Psoas muscle (tissue), 8 donors: ENCODE measurements around the gene HSF5. TPM values are rescaled to one million over a fixed set of nuclear protein-coding genes. Genes with fewer than 3 reads are reported as not detected.
A peak's percentile ranks its signal among the peaks of the same experiment; 100 is the strongest.

Experiments
- ATAC-seq, 4 donors: fragments of 200-7000 bp; cut with Tn5 transposase; one replicate each; pipeline ENCODE4 v1.9.1; 2020; ENCODE audit warnings: moderate library complexity in 3 of 4, mild to moderate bottlenecking in 2 of 4
- DNase-seq, 2 donors: peaks; one replicate each; pipeline ENCODE4 v3.0.0-alpha.2; 2020
- H3K27ac ChIP-seq: fragments of 200-600 bp; one replicate; pipeline ENCODE4 v1.8.0; 2022
- H3K27me3 ChIP-seq, 3 donors: fragments of 200-600 bp in 1 of 3; one replicate each; pipeline versions ENCODE4 v1.6.1 to v1.8.0; 2013 to 2022; ENCODE audit warnings: low read length in 2 of 3, mild to moderate bottlenecking in 2 of 3, moderate library complexity in 1 of 3; ENCODE audit not compliant: insufficient read depth in 3 of 3
- H3K36me3 ChIP-seq, 2 donors: fragments of 200-600 bp in 1 of 2; one replicate each; pipeline versions ENCODE4 v1.6.1 to v1.8.0; 2013 to 2022; ENCODE audit warnings: low read depth in 1 of 2, mild to moderate bottlenecking in 1 of 2, moderate library complexity in 1 of 2; ENCODE audit not compliant: insufficient read depth in 1 of 2
- H3K4me1 ChIP-seq: fragments of 200-600 bp; one replicate; pipeline ENCODE4 v1.8.0; 2022
- H3K4me3 ChIP-seq: fragments of 200-600 bp; one replicate; pipeline ENCODE4 v1.8.0; 2022; ENCODE audit warnings: mild to moderate bottlenecking
- H3K9me3 ChIP-seq: fragments of 200-600 bp; one replicate; pipeline ENCODE4 v1.8.0; 2022
- WGBS, 3 donors: extraction: QIAGEN DNeasy Blood & Tissue Kit; methylation state at CpG; one replicate each; pipeline versions ENCODE4 v1.1.6 to v1.1.7; 2013; 5-methylcytosine and 5-hydroxymethylcytosine counted together
- intact Hi-C, 2 donors: fragments of 100-400 bp; cut with DNase I; formaldehyde crosslinking; loops; one replicate each; pipeline versions ENCODE4 v1.11.0 to v1.14.2; 2022
- polyA plus RNA-seq, 3 donors: library from polyadenylated mRNA; stranded (reverse); fragments of 200-250 nt; gene quantifications; one replicate each; pipeline ENCODE4 v1.2.3, GENCODE V29; 2013
- total RNA-seq, 4 donors: library from RNA; stranded (reverse); fragmentation: NEBNext Ultra II Directional in 2 of 4; extraction: Animal tissue kit (Norgen Biotek cat#: 25700) in 2 of 4; gene quantifications; one replicate each; pipeline versions ENCODE4 v1.2.1 to v1.2.4, GENCODE V29; 2021 to 2023
- TF ChIP-seq, protein P1 (sequence below): fragments of 200-600 bp; IDR thresholded peaks from one replicate; pipeline ENCODE4 v1.8.0; 2022; ENCODE audit warnings: antibody characterized with exemption
- donor health status: healthy with polysubstance abuse.
- donor health status: DM: no; HTN: no; CAD: no; lungs with moderate emphysema.
- donor health status: Bipolar disorder and iron deficiency.
- donor health status: healthy.
- donor health status: DM: yes; HTN: yes; CAD: no.
- donor health status: DM: no; HTN: no; CAD: no.
- donor health status: DM: no; HTN: no; CAD: no.
- donor health status: DM: yes; HTN: yes; CAD: no.

The HSF5 gene
- total and polyA plus RNA-seq, 7 donors: not detected

- peaks cover 6% of the 10 kb centered on the region for H3K4me1 ChIP-seq
Measured at GRCh38 chr17:58531661-58532554, 43.7 kb upstream of the HSF5 start.

GRCh38 chr17:58531122-58531521, 42.9 kb upstream of the HSF5 start:
- intact Hi-C loops: no loop called here
- Histone ChIP-seq H3K27me3 (no peaks in the 10 kb centered on the region), H3K27ac (peak overlapping the region; percentile 16), H3K9me3 (no peaks in the 10 kb centered on the region), H3K36me3 (no peaks in the 10 kb centered on the region), H3K4me3 (peak overlapping the region; percentile 73), H3K4me1 (peaks cover 6% of the 10 kb centered on the region)
- DNase-seq (no peak), ATAC-seq (no peak)
- TF ChIP-seq, protein P1, sequence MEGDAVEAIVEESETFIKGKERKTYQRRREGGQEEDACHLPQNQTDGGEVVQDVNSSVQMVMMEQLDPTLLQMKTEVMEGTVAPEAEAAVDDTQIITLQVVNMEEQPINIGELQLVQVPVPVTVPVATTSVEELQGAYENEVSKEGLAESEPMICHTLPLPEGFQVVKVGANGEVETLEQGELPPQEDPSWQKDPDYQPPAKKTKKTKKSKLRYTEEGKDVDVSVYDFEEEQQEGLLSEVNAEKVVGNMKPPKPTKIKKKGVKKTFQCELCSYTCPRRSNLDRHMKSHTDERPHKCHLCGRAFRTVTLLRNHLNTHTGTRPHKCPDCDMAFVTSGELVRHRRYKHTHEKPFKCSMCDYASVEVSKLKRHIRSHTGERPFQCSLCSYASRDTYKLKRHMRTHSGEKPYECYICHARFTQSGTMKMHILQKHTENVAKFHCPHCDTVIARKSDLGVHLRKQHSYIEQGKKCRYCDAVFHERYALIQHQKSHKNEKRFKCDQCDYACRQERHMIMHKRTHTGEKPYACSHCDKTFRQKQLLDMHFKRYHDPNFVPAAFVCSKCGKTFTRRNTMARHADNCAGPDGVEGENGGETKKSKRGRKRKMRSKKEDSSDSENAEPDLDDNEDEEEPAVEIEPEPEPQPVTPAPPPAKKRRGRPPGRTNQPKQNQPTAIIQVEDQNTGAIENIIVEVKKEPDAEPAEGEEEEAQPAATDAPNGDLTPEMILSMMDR: no peak
- WGBS, 3 donors: 50 to 67% (median 53%) methylated on average over 2 to 3 of the region's 3 CpGs

More at GRCh38 chr17:58531661-58532554, 43.7 kb upstream of the HSF5 start:
- 2 to 3% (median 2%) methylated on average over 56 to 82 of the region's 82 CpGs for WGBS, 3 donors
- TF ChIP-seq, protein P1: no peak
- Histone ChIP-seq H3K36me3 (no peaks in the 10 kb centered on the region), H3K27ac (peak overlapping the region; percentile 16), H3K9me3 (no peaks in the 10 kb centered on the region), H3K27me3 (no peaks in the 10 kb centered on the region), H3K4me3 (peak overlapping the region; percentile 73)
- ATAC-seq (peak; percentile 75 to 95 (median 84)), DNase-seq (peak; percentile 63 to 74)
- intact Hi-C loops: no loop called here

DNA sequence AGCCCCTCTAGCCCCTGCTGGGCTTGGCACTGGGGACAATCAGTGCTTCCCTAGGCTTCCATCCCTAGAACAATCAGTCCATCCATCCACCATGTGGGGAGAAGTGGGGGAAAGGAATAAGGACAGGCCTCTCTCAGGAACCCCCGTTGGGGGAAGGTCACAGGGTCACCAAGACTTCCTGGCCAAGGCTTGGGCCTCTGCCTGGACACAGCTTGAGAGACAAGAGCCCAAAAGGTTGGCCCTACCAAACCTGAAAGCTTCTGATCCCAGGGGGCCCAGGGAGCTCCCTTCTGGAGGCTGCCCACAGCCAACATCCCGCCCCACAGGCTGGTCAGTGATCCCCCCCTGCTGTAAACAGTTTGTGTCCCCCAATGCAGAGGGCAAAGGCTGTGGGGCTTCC, 42.4 kb upstream of the HSF5 start:
- no peak for DNase-seq
- no peak overlapping the region for H3K27ac ChIP-seq
- intact Hi-C loops: no loop called here
- WGBS, 3 donors: 63 to 75% (median 67%) methylated on average over 2 of the region's 2 CpGs
- no peak for ATAC-seq
- H3K9me3 ChIP-seq: no peaks in the 10 kb centered on the region
- no peaks in the 10 kb centered on the region for H3K36me3 ChIP-seq
- H3K4me1 ChIP-seq: peaks cover 6% of the 10 kb centered on the region
- TF ChIP-seq, protein P1: no peak
- peak overlapping the region; percentile 73 for H3K4me3 ChIP-seq
- H3K27me3 ChIP-seq: no peaks in the 10 kb centered on the region

DNA sequence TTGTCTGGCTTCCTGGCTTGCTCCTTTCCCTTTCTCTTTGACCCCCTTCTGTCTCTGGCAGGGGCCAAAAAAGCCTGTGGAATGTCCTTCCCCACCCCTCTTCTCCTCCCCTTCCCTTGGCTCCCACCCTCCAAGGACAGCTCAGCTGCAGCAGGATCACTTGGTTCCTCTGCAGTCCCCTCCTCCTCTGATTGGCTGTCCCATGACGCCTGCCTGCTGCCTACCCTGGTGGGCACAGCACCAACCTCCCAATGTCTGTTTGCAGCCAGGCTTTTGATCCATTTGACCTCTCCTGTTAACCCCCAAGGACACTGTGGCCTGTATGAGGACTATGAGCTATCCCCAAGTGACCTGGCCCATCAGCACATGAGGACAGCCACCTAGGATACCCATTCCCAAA, 41.1 kb upstream of the HSF5 start:
- 21 to 56% (median 27%) methylated on average over 1 of the region's 1 CpG for WGBS, 3 donors
- TF ChIP-seq, protein P1: no peak
- Histone ChIP-seq H3K4me1 (peaks cover 6% of the 10 kb centered on the region), H3K4me3 (peak overlapping the region; percentile 1), H3K27me3 (no peaks in the 10 kb centered on the region), H3K27ac (no peak overlapping the region), H3K36me3 (no peaks in the 10 kb centered on the region), H3K9me3 (no peaks in the 10 kb centered on the region)
- intact Hi-C loops: loop anchor here in 1 of 2 donors (10.0 kb wide), 2 partner anchors 106 to 166 kb away; partner anchors contain the start of genes RAD51C and TEX14
- ATAC-seq: no peak
- no peak for DNase-seq
